Thymus (tissue), 11 donors: ENCODE data around the gene ST3GAL2. TPM values are rescaled to one million over a fixed set of nuclear protein-coding genes. Genes with fewer than 3 reads are reported as not detected.

Experiments used
- DNase-seq, 9 donors: peaks; one replicate each; pipeline ENCODE4 v3.0.0-alpha.2; 2013; ENCODE audit warnings: low spot score in 9 of 9, low read depth in 6 of 9, missing footprints in 1 of 9
- H3K27ac ChIP-seq, 2 donors: one replicate each; pipeline ENCODE4 v1.5.1; 2013; ENCODE audit warnings: control low read depth in 1 of 2, low read depth in 1 of 2, low read length in 1 of 2, mild to moderate bottlenecking in 1 of 2, moderate library complexity in 1 of 2
- H3K27me3 ChIP-seq, 2 donors: one replicate each; pipeline ENCODE4 v1.5.1; 2013; ENCODE audit warnings: low read length in 1 of 2; ENCODE audit not compliant: control insufficient read depth in 2 of 2, insufficient read depth in 1 of 2
- H3K36me3 ChIP-seq, 2 donors: one replicate each; pipeline ENCODE4 v1.5.1; 2013; ENCODE audit warnings: low read length in 1 of 2, mild to moderate bottlenecking in 1 of 2, moderate library complexity in 1 of 2; ENCODE audit not compliant: control insufficient read depth in 2 of 2, insufficient read depth in 2 of 2
- H3K4me1 ChIP-seq, 2 donors: one replicate each; pipeline ENCODE4 v1.5.1; 2013; ENCODE audit warnings: low read length in 2 of 2; ENCODE audit not compliant: control insufficient read depth in 2 of 2, insufficient read depth in 2 of 2
- H3K4me3 ChIP-seq, 2 donors: one replicate each; pipeline ENCODE4 v1.5.1; 2013; ENCODE audit warnings: low read length in 2 of 2, control low read depth in 1 of 2, mild to moderate bottlenecking in 1 of 2
- H3K9me3 ChIP-seq, 2 donors: one replicate each; pipeline ENCODE4 v1.5.1; 2013; ENCODE audit warnings: low read length in 1 of 2, mild to moderate bottlenecking in 1 of 2; ENCODE audit not compliant: control insufficient read depth in 2 of 2, insufficient read depth in 1 of 2
- WGBS: extraction: QIAGEN DNeasy Blood & Tissue Kit; methylation state at CpG from one replicate; pipeline ENCODE4 v1.1.7; 2013; 5-methylcytosine and 5-hydroxymethylcytosine counted together
- polyA plus RNA-seq: library from polyadenylated mRNA; stranded (reverse); fragments of 200-250 nt; gene quantifications from one replicate; pipeline ENCODE4 v1.2.3, GENCODE V29; 2013
- total RNA-seq: library from RNA; stranded (reverse); fragments of 120-200 nt; gene quantifications from one replicate; pipeline ENCODE4 v1.2.4, GENCODE V29; 2013
- donor health status: healthy.

The ST3GAL2 gene
- total and polyA plus RNA-seq, 2 donors: 11.8 to 18.7 TPM

DNA sequence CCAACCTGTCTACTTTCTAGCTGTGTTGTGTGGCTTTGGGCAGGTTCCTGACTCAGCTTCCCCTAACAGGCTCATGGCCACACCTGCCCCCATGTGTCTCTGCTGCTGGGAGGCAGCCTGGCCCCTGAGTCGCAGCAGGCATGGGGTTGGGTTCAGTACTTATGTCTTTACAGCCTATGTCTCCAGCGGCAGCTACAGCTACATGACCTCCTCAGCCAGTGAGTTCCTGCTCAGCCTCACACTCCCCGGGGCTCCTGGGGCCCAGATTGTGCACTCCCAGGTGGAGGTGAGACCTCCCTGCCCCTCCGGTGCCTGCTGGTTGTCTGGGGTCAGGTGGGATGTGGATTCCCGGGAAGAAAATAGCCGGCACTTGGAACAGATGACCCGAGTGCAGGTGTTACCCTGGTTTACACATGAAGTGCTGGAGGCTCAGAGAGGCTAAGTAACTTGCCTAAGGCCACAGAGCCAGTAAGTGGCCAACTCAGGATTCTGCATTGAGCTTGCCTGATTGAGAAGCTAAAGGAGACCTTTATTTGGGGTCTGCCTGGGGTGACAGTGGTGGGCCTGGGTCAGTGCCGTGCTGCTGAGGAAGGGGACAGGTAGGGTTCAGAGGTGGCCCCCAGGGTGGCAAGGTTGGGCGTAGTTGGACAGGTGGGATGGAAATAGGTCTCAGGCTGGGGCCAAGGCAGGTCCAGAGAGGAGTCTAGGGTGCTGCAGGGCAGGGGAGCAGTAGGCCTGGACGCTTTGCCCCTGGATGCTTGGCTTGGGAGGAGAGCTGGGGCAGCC lies 31.4 kb upstream of the ST3GAL2 start:
- no peaks in the 10 kb centered on the region for H3K27me3 ChIP-seq
- 98% methylated on average over 10 of the region's 10 CpGs for WGBS
- no peaks in the 10 kb centered on the region for H3K9me3 ChIP-seq
- H3K4me3 ChIP-seq: no peak overlapping the region
- no peaks in the 10 kb centered on the region for H3K4me1 ChIP-seq
- H3K36me3 ChIP-seq: peaks cover 4 to 14% of the 10 kb centered on the region in 2 donors
- H3K27ac ChIP-seq: no peak overlapping the region
- DNase-seq: no peak

DNA sequence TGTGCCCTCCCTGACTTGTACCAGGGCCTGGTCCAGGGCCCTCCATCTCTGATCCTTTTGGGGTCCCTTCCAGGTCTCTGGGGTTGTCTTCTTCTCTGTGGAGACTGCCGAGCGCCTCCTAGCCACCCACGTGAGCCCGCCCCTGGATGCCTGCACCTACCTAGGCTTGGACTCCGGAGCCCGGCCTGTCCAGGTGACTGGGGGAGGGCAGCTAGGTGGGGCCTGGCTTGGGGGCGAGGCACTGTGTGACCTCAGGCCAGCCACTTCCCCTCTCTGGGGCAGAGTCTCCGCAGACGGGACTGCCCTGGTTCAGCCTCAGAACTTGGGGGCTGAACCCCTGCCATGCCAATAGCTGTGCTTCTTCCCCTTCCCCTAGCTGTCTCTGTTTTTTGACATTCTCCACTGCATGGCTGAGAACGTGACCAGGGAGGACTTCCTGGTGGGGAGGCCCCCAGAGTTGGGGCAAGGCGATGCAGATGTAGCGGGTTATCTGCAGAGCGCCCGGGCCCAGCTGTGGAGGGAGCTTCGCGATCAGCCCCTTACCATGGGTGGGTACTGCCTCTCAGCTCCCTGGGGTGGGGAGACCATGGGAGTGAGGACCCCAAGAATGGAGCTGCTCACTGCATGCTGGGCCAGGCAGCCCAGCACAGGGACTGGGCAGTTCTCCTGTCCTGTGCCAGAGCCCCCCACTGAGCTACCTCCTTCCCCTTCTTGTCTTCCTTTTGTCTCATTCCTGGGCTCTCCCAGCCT lies 30.1 kb upstream of the ST3GAL2 start:
- DNase-seq: no peak
- H3K4me3 ChIP-seq: no peak overlapping the region
- no peaks in the 10 kb centered on the region for H3K27me3 ChIP-seq
- H3K9me3 ChIP-seq: no peaks in the 10 kb centered on the region
- H3K4me1 ChIP-seq: no peaks in the 10 kb centered on the region
- 95% methylated on average over 16 of the region's 16 CpGs for WGBS
- no peak overlapping the region for H3K27ac ChIP-seq
- peaks cover 5 to 13% of the 10 kb centered on the region in 2 donors for H3K36me3 ChIP-seq

DNA sequence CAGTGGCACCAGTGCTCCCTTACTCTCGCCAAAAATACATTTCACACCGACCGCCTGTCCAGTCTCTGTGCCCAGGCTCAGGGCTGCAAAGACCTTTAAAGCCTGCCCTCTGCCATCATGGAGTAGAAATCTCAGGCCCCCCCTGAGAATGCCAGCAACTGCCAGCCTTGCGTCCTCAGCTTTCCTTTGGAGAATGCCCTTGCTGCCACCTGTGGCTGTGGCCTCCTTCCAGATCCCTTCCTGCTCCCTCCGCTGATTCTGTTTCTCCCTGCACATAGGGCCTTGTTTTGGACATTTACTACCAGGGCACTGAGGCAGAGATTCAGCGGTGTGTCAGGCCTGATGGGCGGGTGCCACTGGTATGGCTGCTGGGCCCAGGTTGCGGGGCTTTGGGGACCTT lies 28.7 kb upstream of the ST3GAL2 start:
- Histone ChIP-seq H3K4me1 (no peaks in the 10 kb centered on the region), H3K27me3 (no peaks in the 10 kb centered on the region), H3K9me3 (no peaks in the 10 kb centered on the region), H3K4me3 (no peak overlapping the region), H3K27ac (no peak overlapping the region), H3K36me3 (peaks cover 4 to 8% of the 10 kb centered on the region in 2 donors)
- WGBS: over 99% methylated on average over 8 of the region's 8 CpGs
- DNase-seq: no peak

DNA sequence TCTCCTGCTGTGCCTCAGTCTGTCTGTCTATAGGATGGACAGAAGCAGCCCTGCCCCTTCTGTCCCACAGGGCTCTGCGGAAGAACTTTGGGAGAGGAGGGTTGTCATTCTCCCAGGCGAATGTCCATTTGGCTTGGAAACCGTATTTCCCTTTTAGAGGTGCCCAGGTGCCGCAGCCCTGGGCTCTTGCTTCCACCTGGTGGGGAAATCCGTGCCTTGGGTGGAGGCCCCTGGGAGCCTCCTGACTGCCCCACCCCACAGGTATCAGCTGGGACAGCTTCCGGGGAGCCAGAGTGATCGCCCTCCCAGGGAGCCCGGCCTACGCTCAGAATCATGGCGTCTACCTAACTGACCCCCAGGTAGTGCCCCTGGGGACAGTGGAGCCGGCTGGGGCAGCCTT lies 28.2 kb upstream of the ST3GAL2 start:
- H3K4me1 ChIP-seq: no peaks in the 10 kb centered on the region
- peaks cover 4 to 8% of the 10 kb centered on the region in 2 donors for H3K36me3 ChIP-seq
- H3K27ac ChIP-seq: no peak overlapping the region
- no peaks in the 10 kb centered on the region for H3K27me3 ChIP-seq
- no peaks in the 10 kb centered on the region for H3K9me3 ChIP-seq
- WGBS: 97% methylated on average over 11 of the region's 11 CpGs
- H3K4me3 ChIP-seq: no peak overlapping the region
- no peak for DNase-seq

DNA sequence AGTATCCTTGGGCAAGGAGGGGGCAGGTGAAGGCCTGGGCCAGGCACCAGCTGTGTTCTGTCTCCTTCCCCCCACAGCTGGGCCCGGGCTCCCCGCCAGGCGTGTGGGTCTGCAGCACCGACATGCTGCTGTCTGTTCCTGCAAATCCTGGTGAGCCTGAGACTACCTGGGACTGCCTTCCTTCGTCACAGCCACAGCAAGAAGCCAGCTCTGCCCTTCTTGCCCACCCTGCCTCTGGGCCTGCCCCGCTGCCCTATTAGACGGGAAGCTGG lies 27.8 kb upstream of the ST3GAL2 start:
- Histone ChIP-seq H3K27me3 (no peaks in the 10 kb centered on the region), H3K9me3 (no peaks in the 10 kb centered on the region), H3K27ac (no peak overlapping the region), H3K36me3 (peaks cover 4 to 8% of the 10 kb centered on the region in 2 donors), H3K4me3 (no peak overlapping the region), H3K4me1 (no peaks in the 10 kb centered on the region)
- 96% methylated on average over 7 of the region's 7 CpGs for WGBS
- DNase-seq: no peak

DNA sequence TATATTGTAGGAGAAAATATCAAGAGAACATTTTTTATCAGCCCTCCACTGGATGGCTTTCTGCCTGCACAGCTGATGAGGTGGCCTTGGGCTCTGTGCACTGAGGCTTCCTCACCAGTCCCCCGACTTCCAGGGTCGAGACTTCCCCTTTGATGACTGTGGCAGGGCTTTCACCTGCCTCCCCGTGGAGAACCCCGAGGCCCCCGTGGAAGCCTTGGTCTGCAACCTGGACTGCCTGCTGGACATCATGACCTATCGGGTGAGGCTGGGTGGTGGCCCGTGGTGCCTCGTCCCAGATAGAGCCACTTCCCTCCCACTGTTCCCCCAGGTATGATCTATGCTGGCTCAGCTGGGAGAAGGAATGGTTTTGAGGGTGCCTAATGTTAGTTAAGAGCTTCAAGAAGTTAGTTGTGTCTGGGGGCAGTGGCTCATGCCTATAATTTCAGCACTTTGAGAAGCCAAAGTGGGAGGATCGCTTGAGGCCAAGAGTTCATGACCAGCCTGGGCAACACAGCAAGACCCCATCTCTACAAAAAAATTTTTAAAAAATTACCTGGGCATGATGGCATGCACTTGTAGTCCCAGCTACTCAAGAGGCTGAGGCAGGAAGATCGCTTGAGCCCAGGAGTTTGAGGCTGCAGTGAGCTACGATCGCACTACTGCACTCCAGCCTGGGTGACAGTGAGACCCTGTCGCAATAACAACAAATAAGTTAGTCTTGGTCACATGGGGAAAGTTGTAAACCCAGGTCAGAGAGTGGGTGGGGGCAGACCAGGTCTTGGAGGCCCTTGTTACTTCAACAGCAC lies 27.3 kb upstream of the ST3GAL2 start:
- Histone ChIP-seq H3K27me3 (no peaks in the 10 kb centered on the region), H3K27ac (no peak overlapping the region), H3K4me3 (no peak overlapping the region), H3K9me3 (no peaks in the 10 kb centered on the region), H3K36me3 (peaks cover 4 to 8% of the 10 kb centered on the region in 2 donors), H3K4me1 (no peaks in the 10 kb centered on the region)
- WGBS: 93% methylated on average over 13 of the region's 13 CpGs
- no peak for DNase-seq

DNA sequence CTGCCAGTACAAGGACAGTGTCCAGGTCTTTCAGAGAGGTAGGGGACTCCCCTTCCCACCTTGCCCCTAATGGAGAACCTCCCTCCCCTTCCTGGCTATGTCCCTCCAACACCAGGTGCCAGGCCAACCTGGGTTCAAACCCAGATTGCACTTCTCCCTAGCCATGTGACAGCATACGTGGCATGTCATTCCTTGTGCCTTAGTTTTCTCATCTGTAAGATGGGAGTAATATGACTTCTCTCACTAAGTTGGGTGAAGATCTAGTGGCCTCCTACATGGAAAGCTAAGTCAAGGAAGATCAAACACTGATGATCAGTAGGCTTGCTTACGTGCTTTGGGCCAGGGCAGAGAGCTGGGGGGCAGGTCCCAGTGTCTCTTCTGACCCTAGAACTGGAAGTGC lies 24.3 kb upstream of the ST3GAL2 start:
- Histone ChIP-seq H3K9me3 (no peaks in the 10 kb centered on the region), H3K36me3 (peaks cover 4 to 8% of the 10 kb centered on the region in 2 donors), H3K27me3 (no peaks in the 10 kb centered on the region), H3K4me3 (no peak overlapping the region), H3K4me1 (no peaks in the 10 kb centered on the region), H3K27ac (no peak overlapping the region)
- no peak for DNase-seq
- 99% methylated on average over 2 of the region's 2 CpGs for WGBS

DNA sequence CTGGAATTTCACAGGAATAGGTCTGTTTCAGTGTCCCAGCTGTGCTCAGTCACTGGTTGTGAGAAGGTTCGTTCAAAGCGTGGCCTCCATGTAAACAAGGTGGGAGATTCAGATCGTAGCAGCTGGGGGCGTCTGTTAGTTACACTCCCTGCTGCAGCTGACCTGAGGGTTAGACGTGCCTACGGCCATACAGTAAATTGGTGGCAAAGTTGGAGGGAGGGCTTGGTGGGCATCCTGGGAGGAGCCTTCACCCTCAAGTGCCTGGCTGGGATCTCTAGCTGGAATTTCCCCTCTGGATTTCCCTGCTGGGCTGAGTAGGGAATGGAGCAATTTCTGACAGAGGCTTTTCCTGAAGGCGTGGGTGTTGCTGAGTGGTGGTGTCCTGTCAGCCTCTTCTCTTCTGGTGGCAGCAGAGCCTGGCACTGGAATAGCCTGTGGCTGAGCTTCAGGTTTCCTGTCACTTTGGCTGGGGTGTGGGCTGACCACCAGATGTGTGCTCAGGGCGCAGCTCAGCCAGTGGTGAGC lies 21.9 kb upstream of the ST3GAL2 start:
- H3K27me3 ChIP-seq: no peaks in the 10 kb centered on the region

More for the DNA sequence above, 21.9 kb upstream of the ST3GAL2 start:
- no peak for DNase-seq
- H3K36me3 ChIP-seq: peaks cover 4 to 8% of the 10 kb centered on the region in 2 donors
- 90% methylated on average over 8 of the region's 8 CpGs for WGBS
- no peak overlapping the region for H3K27ac ChIP-seq
- H3K9me3 ChIP-seq: no peaks in the 10 kb centered on the region
- no peaks in the 10 kb centered on the region for H3K4me1 ChIP-seq
- H3K4me3 ChIP-seq: no peak overlapping the region
